ENCODE measurements around the gene PIAS1. TPM values are rescaled to one million over a fixed set of nuclear protein-coding genes. Genes with fewer than 3 reads are reported as not detected.

Gene PIAS1
- total RNA-seq, 1 donor from 2014 or later = 30.8 TPM

GRCh38 chr15:68206711-68207151 lies 152.6 kb downstream of the PIAS1 start:
- Mint-ChIP-seq H3K4me3 (ENCODE audit: unreplicated experiment) (no peak overlapping the region), H3K27me3 (ENCODE audit: low read depth) (no peaks in the 10 kb centered on the region), H3K9me3 (ENCODE audit: low read depth) (no peaks in the 10 kb centered on the region), H3K36me3 (ENCODE audit: low read depth) (no peaks in the 10 kb centered on the region), H3K27ac (ENCODE audit: unreplicated experiment) (no peak overlapping the region), H3K4me1 (ENCODE audit: low read depth) (peaks cover 4% of the 10 kb centered on the region)
- no peak for TF ChIP-seq CTCF (IDR thresholded peaks at IDR 0.05)
- DNase-seq (ENCODE audit: low spot score) = no peak

- Mint-ChIP-seq H3K36me3 (ENCODE audit: low read depth) (no peaks in the 10 kb centered on the region), H3K9me3 (ENCODE audit: low read depth) (no peaks in the 10 kb centered on the region), H3K27me3 (ENCODE audit: low read depth) (no peaks in the 10 kb centered on the region), H3K27ac (ENCODE audit: unreplicated experiment) (no peak overlapping the region), H3K4me1 (ENCODE audit: low read depth) (peaks cover 3% of the 10 kb centered on the region), H3K4me3 (ENCODE audit: unreplicated experiment) (no peak overlapping the region)
- no peak for TF ChIP-seq CTCF (IDR thresholded peaks at IDR 0.05)
- DNase-seq (ENCODE audit: low spot score) = no peak
Measured at GRCh38 chr15:68207176-68207935, 153.2 kb downstream of the PIAS1 start.

- Mint-ChIP-seq H3K27ac (ENCODE audit: unreplicated experiment) (no peak overlapping the region), H3K9me3 (ENCODE audit: low read depth) (no peaks in the 10 kb centered on the region), H3K27me3 (ENCODE audit: low read depth) (no peaks in the 10 kb centered on the region), H3K36me3 (ENCODE audit: low read depth) (no peaks in the 10 kb centered on the region), H3K4me3 (ENCODE audit: unreplicated experiment) (no peak overlapping the region), H3K4me1 (ENCODE audit: low read depth) (peaks cover 3% of the 10 kb centered on the region)
- TF ChIP-seq CTCF (IDR thresholded peaks at IDR 0.05) = no peak
- no peak for DNase-seq (ENCODE audit: low spot score)
Measured at GRCh38 chr15:68208136-68208535, 154.0 kb downstream of the PIAS1 start.

- Mint-ChIP-seq H3K4me3 (ENCODE audit: unreplicated experiment) (no peak overlapping the region), H3K27me3 (ENCODE audit: low read depth) (no peaks in the 10 kb centered on the region), H3K9me3 (ENCODE audit: low read depth) (no peaks in the 10 kb centered on the region), H3K36me3 (ENCODE audit: low read depth) (peaks cover under 1% of the 10 kb centered on the region), H3K27ac (ENCODE audit: unreplicated experiment) (no peak overlapping the region), H3K4me1 (ENCODE audit: low read depth) (peaks cover 3% of the 10 kb centered on the region)
- no peak for DNase-seq (ENCODE audit: low spot score)
- TF ChIP-seq CTCF (IDR thresholded peaks at IDR 0.05) = no peak
Measured at GRCh38 chr15:68208636-68209240, 154.6 kb downstream of the PIAS1 start.

GRCh38 chr15:68209272-68209671 lies 155.2 kb downstream of the PIAS1 start:
- no peak for DNase-seq (ENCODE audit: low spot score)
- no peak for TF ChIP-seq CTCF (IDR thresholded peaks at IDR 0.05)
- no peaks in the 10 kb centered on the region for H3K27me3 Mint-ChIP-seq (ENCODE audit: low read depth)
- peaks cover 3% of the 10 kb centered on the region for H3K4me1 Mint-ChIP-seq (ENCODE audit: low read depth)
- H3K27ac Mint-ChIP-seq (ENCODE audit: unreplicated experiment) = no peak overlapping the region
- no peaks in the 10 kb centered on the region for H3K9me3 Mint-ChIP-seq (ENCODE audit: low read depth)
- H3K4me3 Mint-ChIP-seq (ENCODE audit: unreplicated experiment) = no peak overlapping the region
- peaks cover 1% of the 10 kb centered on the region for H3K36me3 Mint-ChIP-seq (ENCODE audit: low read depth)

Data from chondrocyte (in vitro differentiated cells).